NCI-H1105 (cell line): ENCODE data around the gene NPR3.
"Not testable (repeated sequence)": the region's sequence is repeated elsewhere in the genome, so short reads cannot be mapped to it uniquely, and the experiment has no call there.

Source experiments
- DNase-seq: peaks from one replicate; lab custom pipeline; 2025; lab: John Stamatoyannopoulos, UW

NPR3 gene

GRCh38 chr5:32767948-32768467 is 56.9 kb downstream of the NPR3 start:
- DNase-seq, result no peak

DNA sequence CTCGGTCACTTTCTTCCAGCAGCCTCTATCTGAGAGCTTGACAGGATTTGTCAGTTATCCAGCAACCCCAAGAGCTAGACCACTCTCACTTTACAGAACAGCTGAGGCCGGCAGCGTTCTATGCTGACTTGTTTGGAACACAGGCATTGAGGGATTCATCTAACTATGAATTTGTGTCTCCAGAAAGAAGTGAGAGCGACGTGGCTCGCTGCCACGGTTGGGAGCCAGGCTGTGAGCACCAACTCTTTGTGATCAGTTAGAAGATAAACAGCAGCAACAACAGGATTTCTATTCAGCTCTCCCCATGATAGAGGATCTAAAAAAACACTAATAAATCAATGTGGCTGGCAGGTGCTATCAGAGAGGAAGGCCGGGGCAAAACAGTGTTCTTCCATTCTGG is 58.6 kb downstream of the NPR3 start:
- DNase-seq, result no peak

DNA sequence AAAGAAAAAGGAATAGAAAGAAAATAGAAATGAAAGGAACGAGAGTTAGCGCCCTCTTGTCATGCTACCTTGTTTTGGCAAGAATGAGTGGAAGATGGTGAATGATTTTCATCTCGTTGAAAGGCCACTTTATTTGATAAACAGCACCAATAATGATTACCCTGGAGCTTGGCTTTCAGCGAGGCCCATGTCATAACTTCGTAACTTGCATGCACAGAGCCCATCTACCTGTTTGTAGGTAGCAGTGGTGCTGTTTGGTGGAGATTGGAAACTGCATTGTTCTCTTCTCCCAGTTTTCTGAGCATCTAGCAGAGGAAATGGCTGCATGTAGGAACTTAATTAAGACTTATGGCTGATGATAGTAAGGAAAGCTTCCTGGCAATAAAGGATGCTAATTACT is 59.3 kb downstream of the NPR3 start:
- DNase-seq, result no peak

DNA sequence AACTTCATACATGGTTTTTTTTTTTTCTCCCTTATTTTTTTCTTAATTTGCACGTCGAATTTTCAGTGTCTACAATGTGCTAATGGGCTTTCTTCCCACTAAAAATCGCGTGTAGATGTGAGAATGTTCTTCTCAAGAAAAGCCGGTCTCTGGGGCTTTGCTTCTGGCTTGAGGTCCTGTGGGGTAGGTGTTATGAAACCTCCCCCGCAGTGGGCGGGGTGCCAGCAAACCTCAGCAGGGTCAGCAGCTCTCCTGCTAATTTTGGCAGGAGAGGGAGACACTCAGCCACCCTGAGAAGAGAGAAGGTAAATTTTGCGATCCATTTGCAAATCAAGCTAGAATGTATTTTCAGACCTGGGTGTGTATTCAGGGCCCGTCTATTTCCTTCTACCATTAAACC is 59.9 kb downstream of the NPR3 start:
- no peak for DNase-seq

DNA sequence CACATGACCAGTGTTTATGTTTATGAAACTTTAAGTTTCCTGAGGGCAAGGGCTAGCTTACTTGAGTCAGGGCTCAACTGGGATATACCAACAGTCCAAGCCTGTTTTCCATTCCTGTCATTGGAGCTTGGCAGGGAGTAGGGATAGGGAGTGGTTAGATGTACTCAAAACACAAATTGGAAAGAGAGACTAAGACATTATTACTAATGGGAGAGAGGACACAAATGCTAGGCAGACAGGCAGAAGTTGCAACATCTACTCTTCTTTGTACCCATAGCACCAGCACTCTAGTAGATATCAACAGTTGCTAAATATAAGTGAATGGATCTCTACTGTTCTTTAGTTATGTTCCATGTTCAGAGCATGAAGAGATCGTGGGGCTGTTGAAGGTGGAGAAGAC is 62.8 kb downstream of the NPR3 start:
- no peak for DNase-seq

DNA sequence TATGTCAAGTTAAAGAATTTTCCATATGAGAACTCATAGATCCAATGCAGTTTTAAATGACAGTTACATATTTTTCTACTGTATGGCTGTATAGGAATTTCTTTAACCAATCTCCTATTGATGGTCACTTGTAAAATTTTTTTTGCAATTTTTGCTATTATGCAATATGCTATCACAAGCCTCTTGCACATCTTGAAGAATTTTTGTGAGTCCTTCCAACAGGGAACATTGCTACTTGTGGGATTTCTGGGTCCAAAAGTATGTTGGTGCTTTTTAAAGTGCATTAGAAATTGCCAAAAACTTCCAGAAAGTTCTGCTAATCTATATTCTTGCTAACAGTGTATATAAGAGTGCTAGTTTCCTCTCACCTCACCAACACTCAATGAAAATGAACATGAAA is 65.1 kb downstream of the NPR3 start:
- DNase-seq, result no peak

GRCh38 chr5:32777222-32777621 is 66.1 kb downstream of the NPR3 start:
- DNase-seq, result no peak

GRCh38 chr5:32777733-32778132 is 66.6 kb downstream of the NPR3 start:
- no peak for DNase-seq

DNA sequence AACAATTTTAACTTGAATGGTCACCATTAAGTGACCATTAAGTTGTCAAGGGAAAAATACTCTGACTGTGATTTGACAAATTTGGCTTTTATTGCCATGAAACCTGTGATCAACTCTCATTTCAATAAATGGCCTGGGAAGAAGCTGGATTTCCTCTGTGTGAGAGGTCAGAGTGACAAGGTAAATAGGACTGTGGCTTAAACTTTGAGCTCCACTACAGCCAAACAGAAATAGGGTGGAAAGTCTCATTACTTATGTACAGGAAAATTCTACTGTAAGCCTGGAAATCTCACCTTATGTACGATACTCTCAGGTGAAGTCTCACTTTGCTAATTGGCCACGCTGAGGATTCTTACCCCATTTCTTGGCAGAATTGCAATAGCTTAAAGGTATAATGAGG is 67.3 kb downstream of the NPR3 start:
- no peak for DNase-seq

DNA sequence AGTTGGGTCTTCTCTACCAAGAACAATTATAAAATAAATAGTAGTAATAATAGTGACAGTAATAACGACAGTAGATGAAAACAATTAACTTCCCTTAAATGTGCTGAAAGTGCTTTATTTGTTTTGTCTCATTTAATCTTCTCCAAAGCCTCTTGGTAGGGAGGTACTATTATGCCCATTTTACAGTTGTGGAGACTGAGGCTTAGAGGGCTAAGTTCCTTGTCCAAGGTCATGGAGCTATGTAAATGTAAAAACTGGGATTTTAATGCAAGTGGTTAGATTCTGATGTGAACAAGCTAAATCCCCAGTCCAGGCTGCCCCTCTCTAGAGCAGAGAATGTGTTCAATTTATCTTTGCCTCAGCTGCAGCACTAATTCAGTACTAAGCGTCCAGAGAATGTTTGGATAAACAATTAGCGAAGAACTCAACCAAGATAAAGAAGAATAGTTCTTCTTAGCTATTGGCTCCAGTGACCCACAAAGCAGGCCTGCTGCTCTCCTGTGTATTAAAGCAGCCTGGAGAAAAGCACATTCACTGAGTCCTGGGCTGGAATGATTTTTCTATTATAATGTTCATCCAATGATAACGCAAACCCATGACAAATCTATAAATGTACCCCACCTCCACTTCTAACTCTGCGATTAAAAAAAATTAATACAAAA is 68.8 kb downstream of the NPR3 start:
- DNase-seq, result no peak

DNA sequence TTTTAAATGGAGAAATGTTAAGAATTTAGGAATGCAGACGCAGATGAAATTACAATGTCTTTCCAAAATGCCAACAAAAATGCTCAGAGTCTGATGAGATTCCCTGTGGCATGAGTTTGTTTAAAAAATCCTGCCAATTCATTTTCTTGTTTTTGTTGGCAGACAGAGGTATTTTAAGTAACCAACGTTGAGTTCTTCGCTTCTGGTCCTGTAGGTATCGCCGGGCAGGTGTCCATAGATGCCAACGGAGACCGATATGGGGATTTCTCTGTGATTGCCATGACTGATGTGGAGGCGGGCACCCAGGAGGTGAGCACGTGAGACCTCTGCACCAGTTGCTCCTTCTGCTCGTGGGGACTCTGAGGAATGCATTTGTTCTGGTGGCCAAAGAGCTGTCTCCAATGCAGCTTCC is 69.4 kb downstream of the NPR3 start:
- no peak for DNase-seq

- DNase-seq, result no peak
Observed at GRCh38 chr5:32783661-32784060, 72.5 kb downstream of the NPR3 start.

DNA sequence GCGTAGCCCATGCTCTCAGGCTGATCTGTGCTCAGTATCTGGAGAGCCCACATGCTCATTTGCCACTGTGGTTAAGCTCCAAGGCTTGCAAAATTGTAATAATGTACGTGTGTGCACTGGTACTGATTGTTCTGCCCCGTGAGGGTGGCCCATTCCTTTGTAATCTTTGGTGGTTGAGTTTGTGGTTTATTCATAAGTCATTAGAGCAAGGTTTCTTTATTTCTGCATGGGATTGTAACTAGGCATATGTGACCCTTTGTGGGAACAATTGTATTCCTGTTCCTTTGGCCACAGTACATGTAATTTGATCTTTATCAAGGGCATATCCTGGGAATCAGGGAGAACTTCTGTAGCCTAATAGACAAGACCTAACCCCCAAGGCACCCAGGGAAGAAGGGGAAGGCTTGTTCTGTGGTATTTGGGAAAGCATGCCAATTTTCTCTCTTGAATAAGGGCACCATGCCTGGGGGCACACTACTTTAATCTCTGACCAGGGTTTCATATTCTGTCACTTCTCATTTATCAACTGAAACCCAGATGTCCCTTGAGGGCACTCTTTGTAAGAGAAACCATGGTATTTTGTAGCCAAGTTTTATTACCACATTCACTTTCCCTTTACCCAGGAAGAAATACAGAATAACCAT is 74.6 kb downstream of the NPR3 start:
- no peak for DNase-seq

GRCh38 chr5:32786311-32786710 is 75.2 kb downstream of the NPR3 start:
- DNase-seq, result no peak

DNA sequence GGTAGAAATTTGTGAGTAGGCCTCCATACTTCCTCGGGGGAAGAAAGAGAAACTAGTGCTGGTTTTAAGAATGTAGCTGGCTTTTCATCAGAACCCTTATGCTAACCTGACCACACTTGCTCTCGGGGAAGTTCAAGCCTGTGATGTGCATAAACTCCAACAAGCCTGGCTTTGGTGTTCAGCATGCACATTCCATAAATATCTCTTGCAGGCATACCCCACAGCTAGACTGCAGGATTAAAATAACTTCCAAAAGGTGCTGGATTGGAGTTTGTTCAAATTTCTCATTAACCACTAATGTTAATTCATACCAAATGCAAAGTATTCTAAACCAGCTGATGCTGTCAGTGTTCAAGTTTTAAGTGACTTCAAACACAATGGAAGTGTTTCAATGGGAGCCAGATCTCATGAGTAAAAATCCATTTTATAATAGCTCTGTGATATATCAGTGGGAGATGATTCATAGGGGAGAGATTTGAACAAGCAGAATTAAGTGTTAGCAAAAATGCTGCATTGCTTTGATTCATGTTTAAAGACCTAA is 79.4 kb downstream of the NPR3 start:
- DNase-seq, result no peak

- no peak for DNase-seq
Observed at GRCh38 chr5:32791536-32792243, 80.6 kb downstream of the NPR3 start.

GRCh38 chr5:32794086-32794485 is 83.0 kb downstream of the NPR3 start:
- DNase-seq, result no peak

- DNase-seq, result no peak
Observed at GRCh38 chr5:32802764-32803163, 91.6 kb downstream of the NPR3 start.

DNA sequence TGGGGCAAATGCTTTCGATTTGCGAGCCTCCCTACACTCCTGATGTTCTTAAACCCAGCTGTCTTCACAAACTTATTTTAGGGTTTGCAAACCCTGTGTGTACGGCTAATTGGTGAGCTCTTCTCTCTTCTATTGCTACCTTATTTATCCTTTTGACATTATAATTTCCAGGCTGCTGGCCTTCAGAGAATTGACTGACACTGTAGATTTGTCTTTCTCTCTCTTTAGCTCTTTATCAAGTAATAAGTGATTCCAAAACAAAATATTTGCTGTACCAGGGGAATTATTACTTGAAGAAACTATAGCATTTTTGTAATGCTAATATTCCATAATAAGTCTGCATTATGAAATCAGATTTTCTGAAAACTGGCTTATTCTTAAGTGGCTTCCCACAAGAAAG is 92.5 kb downstream of the NPR3 start:
- DNase-seq, result no peak

DNA sequence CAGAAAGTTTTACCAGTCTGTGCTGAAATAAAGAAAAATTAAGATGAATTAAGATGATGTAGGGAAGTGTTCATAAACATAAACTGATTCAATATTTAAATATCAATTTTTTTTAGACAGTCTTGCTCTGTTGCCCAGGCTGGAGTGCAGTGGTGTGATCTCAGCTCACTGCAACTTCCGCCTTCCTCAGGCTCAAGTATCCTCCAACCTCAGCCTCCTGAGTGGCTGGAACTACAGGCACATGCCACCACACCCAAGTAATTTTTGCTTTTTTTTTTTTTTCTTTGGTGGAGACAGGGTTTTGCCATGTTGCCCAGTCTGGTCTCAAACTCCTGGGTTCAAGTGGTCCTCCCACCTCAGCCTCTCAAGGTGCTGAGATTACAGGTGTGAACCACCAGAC is 94.3 kb downstream of the NPR3 start:
- not testable (repeated sequence) for DNase-seq

GRCh38 chr5:32805971-32806638 is 95.0 kb downstream of the NPR3 start:
- no peak for DNase-seq

- no peak for DNase-seq
Observed at GRCh38 chr5:32808783-32809182, 97.7 kb downstream of the NPR3 start.
